GM12874 (cell line): ENCODE results near the gene VTI1B.
"Not testable (repeated sequence)": the region's sequence is repeated elsewhere in the genome, so short reads cannot be mapped to it uniquely, and the experiment has no call there.

Experiments used
- CTCF ChIP-seq: IDR thresholded peaks from 2 replicates; pipeline ENCODE4 v1.5.1; 2011; ENCODE audit warnings: low read depth, mild to moderate bottlenecking, control low read depth, low read length, moderate library complexity; ENCODE audit not compliant: insufficient read depth

Gene VTI1B

DNA sequence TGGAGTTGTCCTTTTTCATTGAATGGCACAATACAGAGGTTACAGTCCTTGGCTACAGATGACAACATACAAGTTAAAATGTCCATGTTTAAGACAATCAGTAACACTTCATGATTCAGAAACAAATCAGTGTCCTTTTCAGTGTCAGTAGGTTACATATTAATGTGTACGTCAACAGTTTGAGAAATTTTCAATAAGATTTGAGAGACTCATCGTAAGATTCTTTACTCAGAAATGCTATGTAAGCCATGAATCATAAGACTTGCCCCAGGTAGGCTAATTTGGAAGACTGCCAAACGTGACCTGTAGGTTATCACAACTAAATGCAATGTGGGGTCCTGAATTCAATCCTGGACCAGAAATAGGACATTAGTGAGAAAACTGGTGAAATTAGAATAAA is 30.8 kb upstream of the VTI1B start:
- no peak for TF ChIP-seq CTCF

GRCh38 chr14:67704484-67705089 is 30.2 kb upstream of the VTI1B start:
- TF ChIP-seq CTCF = peak; percentile 72

GRCh38 chr14:67703997-67704396 is 29.6 kb upstream of the VTI1B start:
- TF ChIP-seq CTCF = no peak

GRCh38 chr14:67701492-67701891 is 27.1 kb upstream of the VTI1B start, which contains the start of gene RDH12:
Gene RDH12, plus strand, starts transcription at chr14:67701886. Its CDS starts 20,757 bp downstream, at chr14:67722643.
- TF ChIP-seq CTCF = not testable (repeated sequence)

GRCh38 chr14:67698179-67698578 is 23.7 kb upstream of the VTI1B start:
- TF ChIP-seq CTCF = no peak

- TF ChIP-seq CTCF = no peak
Measured at GRCh38 chr14:67697006-67697405, 22.6 kb upstream of the VTI1B start.

DNA sequence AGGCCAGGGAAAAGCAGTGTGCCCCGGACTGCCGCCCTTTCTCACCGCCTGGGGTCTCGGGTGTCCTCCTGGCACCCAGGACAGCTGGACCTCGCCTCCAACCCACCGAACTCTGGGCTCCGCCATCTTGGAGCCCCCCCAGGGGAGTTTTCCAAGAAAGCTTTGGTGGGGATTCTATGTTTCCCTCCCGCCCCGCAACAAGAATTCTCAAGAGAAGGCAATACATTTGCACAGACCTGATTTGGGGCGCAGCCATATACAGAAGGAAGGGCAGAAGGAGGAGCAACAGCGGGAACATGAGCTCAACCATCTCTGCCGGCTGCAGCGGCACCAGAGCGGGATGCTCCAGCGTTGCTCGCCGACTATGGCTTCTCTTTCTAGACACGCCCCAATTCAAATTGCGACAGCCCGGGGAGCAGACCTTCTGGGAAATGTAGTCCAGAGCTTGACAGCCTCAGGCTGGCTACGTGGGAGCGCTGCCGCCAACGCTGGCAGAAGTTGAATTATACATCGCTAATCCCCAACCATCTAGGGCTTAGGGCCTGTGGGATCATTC is 21.0 kb upstream of the VTI1B start, which contains the start of gene RDH11:
RDH11 (minus strand) TSS at position 371 of the 556 bp plus-strand sequence; CDS start at position 310, 61 bp downstream.
- no peak for TF ChIP-seq CTCF
